Measurements from ENCODE around the gene COLGALT1.

COLGALT1 gene

GRCh38 chr19:17625043-17625442, 69.6 kb downstream of the COLGALT1 start:
- DNase-seq: no peak

DNA sequence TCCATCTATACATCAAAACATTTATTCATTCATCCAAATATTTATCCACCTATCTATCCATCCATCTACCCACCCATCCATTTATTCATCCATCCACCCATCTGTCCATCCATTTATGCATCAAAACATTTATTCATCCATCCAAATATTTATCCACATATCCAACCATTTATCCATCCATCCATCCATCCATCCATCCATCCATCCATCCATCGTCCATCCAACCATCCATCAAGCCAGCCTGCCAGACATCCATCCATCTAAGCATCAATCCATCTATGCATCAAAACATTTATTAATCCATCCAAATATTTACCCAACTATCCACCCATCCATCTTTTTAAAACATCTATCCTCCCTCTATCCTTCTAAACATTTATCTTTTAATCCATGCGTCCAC, 70.5 kb downstream of the COLGALT1 start:
- DNase-seq: no peak

DNA sequence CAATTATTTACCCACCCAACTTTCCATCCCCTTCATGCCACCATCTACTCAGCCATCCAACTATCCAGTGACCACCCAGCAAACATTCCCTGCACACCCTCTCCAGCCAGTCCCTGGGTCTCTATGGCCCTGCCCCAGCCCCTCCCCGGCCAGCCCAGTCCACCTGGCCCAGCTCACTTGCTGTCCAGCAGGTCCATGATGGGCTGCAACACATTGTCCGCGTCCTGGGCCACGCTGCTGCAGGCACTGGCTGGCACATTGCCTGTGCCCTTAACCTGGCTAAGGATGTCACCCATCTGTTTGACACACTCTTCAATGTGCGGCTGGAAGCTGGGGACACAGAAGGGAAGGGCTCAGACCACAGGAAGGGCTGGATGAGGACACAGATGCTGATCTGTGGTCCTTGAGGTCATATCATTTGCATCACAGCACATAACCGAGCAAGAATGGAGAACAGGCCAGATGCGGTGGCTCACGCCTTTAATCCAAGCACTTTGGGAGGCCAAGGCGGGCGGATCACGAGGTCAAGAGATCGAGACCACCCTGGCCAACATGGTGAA, 71.1 kb downstream of the COLGALT1 start:
- DNase-seq: no peak

GRCh38 chr19:17627161-17627560, 71.7 kb downstream of the COLGALT1 start:
- no peak for DNase-seq

DNA sequence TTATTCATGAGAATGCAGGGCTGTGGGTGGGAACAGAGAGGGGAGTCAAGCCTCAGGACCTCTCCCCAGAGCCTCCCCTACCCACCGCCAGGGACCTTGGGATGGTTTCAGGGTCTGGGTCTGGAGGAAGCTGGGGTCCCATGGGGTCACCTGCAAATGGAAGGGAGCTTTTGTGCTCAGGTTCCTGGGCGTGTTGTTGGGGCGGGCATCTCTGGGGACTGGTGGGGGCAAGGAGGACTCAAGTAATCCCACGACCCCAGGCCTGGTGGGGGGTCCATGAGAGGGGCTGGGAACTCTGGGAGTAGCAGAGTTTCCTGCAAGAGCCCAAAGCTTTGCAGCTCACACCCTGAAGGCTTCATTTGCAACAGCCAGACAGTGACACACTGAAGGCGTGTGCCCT, 72.5 kb downstream of the COLGALT1 start:
- DNase-seq: no peak

DNA sequence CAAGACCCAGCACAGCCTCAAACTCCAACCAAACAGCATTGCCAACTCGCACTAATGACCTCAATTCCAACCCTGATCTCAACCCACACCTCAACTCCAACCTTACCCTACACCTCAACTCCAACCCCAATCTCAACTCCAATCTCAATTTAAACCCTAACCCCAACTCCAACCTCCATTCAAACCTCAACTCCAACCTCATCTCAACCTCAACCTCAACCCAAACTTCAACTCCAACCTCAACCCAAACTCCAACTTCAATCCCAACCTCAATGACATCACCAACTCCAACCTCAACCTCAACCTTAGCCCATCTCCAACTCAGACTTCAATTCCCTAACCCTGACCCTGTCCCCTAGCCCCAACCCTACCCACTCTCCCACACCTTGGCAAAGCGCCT, 74.3 kb downstream of the COLGALT1 start:
- DNase-seq: no peak

DNA sequence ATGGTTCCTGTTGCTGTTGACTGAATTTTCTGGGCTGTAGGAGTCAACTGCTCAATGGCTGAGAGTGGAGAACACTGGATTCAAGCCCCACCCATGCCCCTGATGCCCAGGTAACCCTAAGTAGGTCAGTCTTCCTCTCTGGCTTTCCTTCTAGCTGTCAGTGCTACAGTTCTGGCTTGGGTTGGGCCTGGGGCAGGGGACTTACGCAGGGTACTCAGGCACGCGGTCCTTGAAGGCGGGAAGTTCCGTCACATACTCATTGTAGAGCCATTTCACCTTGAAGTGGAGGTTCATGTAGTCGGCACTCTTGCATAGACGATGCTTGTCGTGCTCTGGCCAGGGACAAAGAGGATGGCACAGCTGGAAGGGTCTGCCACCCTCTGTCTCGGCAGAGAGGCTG, 77.1 kb downstream of the COLGALT1 start:
- no peak for DNase-seq
